Measurements from ENCODE around the gene FIGN.

FIGN gene

GRCh38 chr2:163659224-163659623 is 76.6 kb downstream of the FIGN start:
- DNase-seq = no peak

DNA sequence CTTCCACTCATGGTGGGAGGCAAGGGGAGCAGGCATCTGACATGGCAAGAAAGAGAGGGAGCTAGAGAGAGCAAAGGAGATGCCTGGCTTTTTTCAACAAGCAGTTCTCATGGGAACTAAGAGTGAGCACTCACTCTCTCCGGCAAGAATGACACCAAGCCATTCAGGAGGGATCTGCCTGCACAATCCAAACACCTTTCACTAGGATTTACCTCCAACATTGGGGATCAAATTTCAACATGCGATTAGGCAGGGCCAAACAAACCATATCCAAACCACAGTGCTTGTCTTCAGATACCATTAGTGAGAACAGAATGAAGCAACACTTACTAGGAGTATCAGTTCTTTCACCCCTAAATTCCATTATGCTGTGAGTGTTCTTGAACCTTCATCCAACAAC is 77.3 kb downstream of the FIGN start:
- no peak for DNase-seq

GRCh38 chr2:163657281-163657656 is 78.5 kb downstream of the FIGN start:
- no peak for DNase-seq

DNA sequence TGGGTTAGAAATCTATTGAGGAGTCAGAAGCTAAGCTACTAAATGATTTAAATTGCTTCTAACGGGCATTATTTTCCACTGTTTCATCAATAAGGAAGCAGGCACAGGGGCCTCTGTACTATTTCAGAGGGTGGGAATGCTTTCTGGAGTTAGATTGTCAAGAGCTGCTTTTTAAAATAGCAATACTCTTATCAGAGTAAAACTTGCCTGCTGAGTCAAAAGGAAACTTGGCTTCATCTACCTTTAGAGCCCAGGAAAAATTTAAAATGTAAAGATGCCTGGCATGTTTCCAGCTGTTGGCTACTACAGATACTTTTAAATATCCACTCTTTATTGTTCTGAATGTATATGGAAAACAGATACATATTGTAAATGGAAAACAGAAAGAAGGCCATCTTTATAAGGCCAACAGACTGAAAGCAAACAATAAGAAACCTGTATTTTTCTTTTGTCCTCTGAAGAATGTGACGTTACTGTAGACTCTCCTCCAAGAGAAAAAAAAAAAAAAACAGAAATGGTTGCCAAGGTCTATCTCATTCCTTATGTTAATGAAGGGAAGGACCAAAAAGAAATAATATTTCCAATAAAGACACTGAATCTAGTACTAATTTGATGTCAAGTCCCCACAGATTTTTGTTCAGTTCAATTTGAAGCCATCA is 79.1 kb downstream of the FIGN start:
- no peak for DNase-seq

- DNase-seq = no peak
These were observed 80.1 kb downstream of the FIGN start for GRCh38 chr2:163655667-163656066.

DNA sequence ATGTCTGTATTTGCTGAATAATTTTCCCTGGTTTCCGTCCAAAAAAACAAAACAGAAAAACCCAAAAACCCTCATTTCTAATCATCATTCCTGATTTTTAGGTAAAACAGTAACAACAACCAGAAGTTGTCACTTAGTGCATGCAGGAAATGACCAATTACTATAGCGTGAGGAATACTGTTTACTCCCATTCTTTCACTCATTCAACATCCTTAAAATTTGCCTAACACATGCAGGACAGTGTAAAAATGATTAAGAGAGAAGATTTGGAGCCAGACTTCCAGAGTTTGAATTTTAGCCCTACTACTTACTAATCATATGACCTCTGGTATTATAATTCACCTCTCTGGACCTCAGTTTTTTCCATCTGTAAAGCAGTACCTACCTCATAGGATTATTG is 83.1 kb downstream of the FIGN start:
- DNase-seq = no peak

DNA sequence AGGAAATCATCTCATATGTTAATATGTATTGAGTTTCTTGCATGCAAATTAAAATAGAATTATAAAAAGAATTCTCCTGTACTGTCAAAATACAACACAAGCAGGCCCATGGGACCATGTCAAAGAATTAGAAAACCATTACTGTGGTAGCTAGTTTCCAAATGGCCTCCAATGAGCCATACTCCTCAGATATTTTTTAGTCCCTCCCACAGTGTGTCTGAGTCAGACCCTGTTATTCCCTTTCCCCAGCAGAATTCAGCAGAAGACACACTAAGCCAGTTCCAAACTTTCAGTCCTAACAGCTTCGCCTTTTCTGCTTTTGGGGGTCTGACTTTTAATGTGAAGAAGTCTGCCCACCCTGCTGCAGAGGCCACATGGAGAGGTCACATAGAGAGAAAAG is 86.7 kb downstream of the FIGN start:
- DNase-seq = no peak

GRCh38 chr2:163647300-163647699 is 88.5 kb downstream of the FIGN start:
- no peak for DNase-seq

DNA sequence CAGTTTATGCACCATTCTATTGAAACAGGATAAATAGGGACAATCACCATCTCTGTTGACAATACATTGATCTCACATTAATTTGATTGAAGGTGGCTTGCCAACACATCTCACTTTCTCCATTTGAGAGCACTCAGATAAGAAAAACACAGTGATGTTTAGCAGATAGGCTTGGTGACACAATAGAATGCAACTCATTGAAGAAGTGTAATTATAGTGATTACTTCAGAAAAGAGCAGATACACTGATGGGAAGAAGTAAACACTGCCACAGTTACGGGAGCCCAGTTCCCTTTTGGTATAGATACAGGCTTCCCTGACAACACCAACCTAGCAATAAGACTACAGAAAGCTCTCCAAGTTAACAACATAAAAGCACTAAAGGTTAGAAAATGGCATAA is 89.1 kb downstream of the FIGN start:
- no peak for DNase-seq

GRCh38 chr2:163644238-163644637 is 91.6 kb downstream of the FIGN start:
- no peak for DNase-seq

GRCh38 chr2:163641986-163642385 is 93.8 kb downstream of the FIGN start:
- DNase-seq = no peak

GRCh38 chr2:163640542-163641193 is 95.1 kb downstream of the FIGN start:
- no peak for DNase-seq

GRCh38 chr2:163637871-163638270 is 97.9 kb downstream of the FIGN start:
- no peak for DNase-seq

- no peak for DNase-seq
These were observed 102.5 kb downstream of the FIGN start for GRCh38 chr2:163633291-163633690.

DNA sequence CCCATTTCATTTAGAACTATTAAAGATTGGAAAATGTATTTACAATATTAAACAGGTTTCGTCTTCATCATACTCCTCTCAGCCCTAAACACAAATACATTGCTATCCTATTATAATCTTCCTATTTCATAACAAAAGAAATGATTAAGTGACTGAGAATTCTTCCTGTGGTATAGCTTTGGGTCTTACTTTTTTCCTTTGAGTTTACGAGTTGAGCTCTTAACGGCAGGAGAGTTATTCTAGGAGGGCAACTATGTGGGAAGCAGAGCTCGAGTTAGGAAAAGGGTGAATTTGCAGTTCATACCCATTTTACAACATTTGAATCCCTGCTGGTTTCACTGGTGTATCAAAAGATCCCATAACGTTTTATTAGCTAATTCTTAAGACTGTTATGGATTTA is 105.0 kb downstream of the FIGN start:
- DNase-seq = no peak

GRCh38 chr2:163626639-163627109 is 109.1 kb downstream of the FIGN start:
- DNase-seq = no peak

DNA sequence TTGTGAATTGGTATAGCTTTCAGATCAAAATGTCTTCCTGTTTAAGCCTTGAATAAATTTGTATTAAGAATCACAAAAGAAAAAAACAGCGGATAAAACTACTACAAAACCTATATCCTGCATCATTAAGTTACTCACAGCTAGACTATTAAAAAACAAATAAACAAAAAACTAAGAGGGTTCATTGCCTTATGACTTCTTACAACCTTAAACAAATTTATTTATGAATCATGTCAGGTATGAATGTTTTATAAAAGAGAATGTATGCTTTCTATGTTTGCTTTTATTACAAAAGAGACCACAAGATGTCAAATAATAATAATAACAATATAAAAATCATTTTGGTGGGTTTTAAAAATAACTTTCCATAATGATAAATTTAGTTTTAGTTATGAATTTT is 109.6 kb downstream of the FIGN start:
- DNase-seq = no peak

- DNase-seq = no peak
These were observed 110.2 kb downstream of the FIGN start for GRCh38 chr2:163625632-163626031.

DNA sequence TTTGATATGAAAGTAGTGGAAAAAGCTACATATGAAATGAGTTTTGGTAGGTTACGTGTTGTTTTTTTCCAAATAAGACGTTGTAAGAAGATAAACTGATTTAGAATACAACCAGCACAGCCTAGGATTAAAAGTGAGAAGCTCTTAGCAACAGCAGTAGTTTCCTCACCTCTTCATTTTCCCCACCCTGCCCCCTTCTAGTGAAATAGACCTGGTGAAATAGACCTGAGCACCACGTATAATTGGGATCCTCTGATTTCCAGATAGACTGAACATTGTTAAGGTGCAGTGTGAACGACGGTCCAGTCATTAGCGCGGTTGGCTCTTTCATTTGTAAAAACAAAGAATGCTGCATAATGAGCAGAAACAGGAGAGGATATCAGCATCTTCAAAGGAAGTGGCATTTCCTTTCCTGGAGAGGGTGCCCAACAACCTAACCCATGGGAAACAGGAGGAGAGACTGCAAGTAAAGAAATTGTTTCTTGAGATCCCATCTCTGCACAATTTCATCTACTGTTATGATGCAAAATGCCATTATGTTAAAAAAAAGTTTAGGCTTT is 114.3 kb downstream of the FIGN start:
- no peak for DNase-seq

DNA sequence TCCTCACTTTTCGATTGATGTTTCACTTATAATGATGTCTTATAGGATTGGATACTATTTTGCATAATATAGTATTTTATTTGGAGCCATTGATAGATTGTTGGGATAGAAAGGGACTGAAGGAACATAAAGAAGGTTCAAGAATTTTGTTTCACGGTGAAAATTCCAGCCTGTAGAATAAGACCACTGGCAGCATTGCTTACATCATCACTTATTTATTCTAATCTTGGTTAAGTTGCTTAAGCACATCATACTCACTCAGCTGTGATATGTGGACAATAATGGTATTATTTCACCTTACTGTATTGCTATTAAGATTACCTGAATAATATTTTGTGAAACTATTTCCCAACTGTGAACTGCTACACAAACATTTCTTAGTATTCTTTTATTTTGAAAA is 118.3 kb downstream of the FIGN start:
- DNase-seq = no peak

DNA sequence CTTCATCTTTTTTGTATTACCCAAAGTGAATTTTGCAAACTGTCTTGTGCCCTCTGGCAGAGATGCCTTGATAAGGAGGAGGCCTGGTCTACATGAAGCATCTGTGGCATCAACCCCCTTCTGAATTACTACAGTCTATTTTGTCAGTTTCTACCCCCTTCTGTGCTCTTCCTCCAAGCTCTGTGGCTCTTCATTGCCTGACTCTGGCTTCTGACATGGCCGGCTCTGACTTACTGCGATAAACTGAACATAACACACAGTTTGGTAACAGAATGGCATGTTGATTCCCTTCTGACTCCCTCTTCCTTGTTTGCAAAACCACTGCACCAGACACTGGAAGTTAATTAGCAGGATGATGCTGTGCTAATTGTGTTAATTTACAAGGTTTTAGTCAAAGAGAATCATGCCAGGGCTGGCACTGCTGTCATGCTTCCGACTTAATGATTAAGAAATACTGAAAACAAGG is 122.5 kb downstream of the FIGN start:
- DNase-seq = no peak

DNA sequence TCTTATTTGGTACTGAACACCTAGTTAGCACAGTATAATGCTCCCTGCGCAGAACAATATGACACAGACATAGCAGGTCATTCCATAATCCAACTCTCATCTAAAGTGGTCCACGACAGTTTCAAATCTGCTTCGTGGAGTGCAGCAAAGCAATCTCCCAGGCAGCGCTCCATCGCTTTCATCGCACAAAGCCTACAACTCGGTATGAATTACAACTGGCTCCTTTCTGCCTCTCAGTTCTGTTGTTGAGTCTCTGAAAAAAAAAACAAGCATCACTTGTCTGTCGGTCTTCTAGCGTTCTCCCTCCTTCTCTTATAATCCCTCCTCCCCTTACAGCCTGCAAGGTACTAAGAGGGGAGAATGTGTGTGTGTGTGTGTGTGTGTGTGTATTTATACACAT is 123.5 kb downstream of the FIGN start:
- DNase-seq = no peak

GRCh38 chr2:163611557-163611906 is 124.3 kb downstream of the FIGN start:
- DNase-seq = no peak

GRCh38 chr2:163610817-163611556 is 124.8 kb downstream of the FIGN start:
- DNase-seq = no peak

Data from CD4-positive, alpha-beta T cell treated with Interleukin-15 for 1 hour (primary cell).